PC-9 (cell line): ENCODE results near the gene DENND2A.

Experiments
- CTCF ChIP-seq: fragments of 200-600 bp; sonication (generic); conservative IDR thresholded peaks from 2 replicates; pipeline ENCODE4 v1.6.1; 2017; ENCODE audit warnings: mixed run types, antibody characterized with exemption, mild to moderate bottlenecking, moderate library complexity
- EZH2 ChIP-seq: fragments of 200-600 bp; sonication (generic); IDR thresholded peaks from 2 replicates; pipeline ENCODE4 v1.8.0; 2017; ENCODE audit warnings: antibody characterized with exemption, low read depth

GRCh38 chr7:140533394-140533872 lies 107.2 kb downstream of the DENND2A start:
- TF ChIP-seq CTCF (no peak), EZH2 (no peak)
